Muscle layer of colon (tissue), 2 donors: ENCODE measurements around the gene BRD3.

Source experiments
- H3K27ac ChIP-seq: one replicate; pipeline ENCODE4 v1.7.0; 2013; ENCODE audit warnings: low read depth, mild to moderate bottlenecking, low read length, moderate library complexity
- H3K27me3 ChIP-seq, 2 donors: one replicate each; pipeline ENCODE4 v1.7.0; 2013; ENCODE audit warnings: low read length in 2 of 2, mild to moderate bottlenecking in 2 of 2; ENCODE audit not compliant: insufficient read depth in 2 of 2, control insufficient read depth in 1 of 2
- H3K36me3 ChIP-seq: one replicate; pipeline ENCODE4 v1.7.0; 2013; ENCODE audit warnings: mild to moderate bottlenecking, low read length; ENCODE audit not compliant: insufficient read depth
- H3K4me1 ChIP-seq: one replicate; pipeline ENCODE4 v1.7.0; 2013; ENCODE audit warnings: mild to moderate bottlenecking, low read length; ENCODE audit not compliant: insufficient read depth
- H3K4me3 ChIP-seq, 2 donors: one replicate each; pipeline ENCODE4 v1.7.0; 2013; ENCODE audit warnings: low read length in 2 of 2, low read depth in 1 of 2, mild to moderate bottlenecking in 1 of 2, moderate library complexity in 1 of 2
- H3K9ac ChIP-seq: one replicate; pipeline ENCODE4 v1.7.0; 2013; ENCODE audit warnings: low read length
- H3K9me3 ChIP-seq: one replicate; pipeline ENCODE4 v1.7.0; 2013; ENCODE audit warnings: mild to moderate bottlenecking, low read length
- donor health status: abdominal sarcoma.
- donor health status: Adenocarcinoma of cecum.

BRD3 gene

GRCh38 chr9:134040781-134041648 lies 26.8 kb downstream of the BRD3 start:
- Histone ChIP-seq H3K9ac (no peak overlapping the region), H3K36me3 (peaks cover 60% of the 10 kb centered on the region), H3K27ac (no peak overlapping the region), H3K27me3 (no peaks in the 10 kb centered on the region), H3K9me3 (no peaks in the 10 kb centered on the region), H3K4me1 (peaks cover 6% of the 10 kb centered on the region), H3K4me3 (no peak overlapping the region)

GRCh38 chr9:134040176-134040565 lies 27.7 kb downstream of the BRD3 start:
- Histone ChIP-seq H3K4me3 (no peak overlapping the region), H3K27me3 (no peaks in the 10 kb centered on the region), H3K4me1 (peaks cover 6% of the 10 kb centered on the region), H3K27ac (no peak overlapping the region), H3K9me3 (no peaks in the 10 kb centered on the region), H3K9ac (no peak overlapping the region), H3K36me3 (peaks cover 60% of the 10 kb centered on the region)

GRCh38 chr9:134039386-134040175 lies 28.2 kb downstream of the BRD3 start:
- Histone ChIP-seq H3K27me3 (no peaks in the 10 kb centered on the region), H3K4me1 (peaks cover 6% of the 10 kb centered on the region), H3K4me3 (no peak overlapping the region), H3K9ac (no peak overlapping the region), H3K36me3 (peaks cover 60% of the 10 kb centered on the region), H3K27ac (no peak overlapping the region), H3K9me3 (no peaks in the 10 kb centered on the region)

GRCh38 chr9:134037641-134038040 lies 30.2 kb downstream of the BRD3 start:
- Histone ChIP-seq H3K4me1 (peaks cover 6% of the 10 kb centered on the region), H3K27me3 (no peaks in the 10 kb centered on the region), H3K9ac (no peak overlapping the region), H3K9me3 (no peaks in the 10 kb centered on the region), H3K4me3 (no peak overlapping the region), H3K27ac (no peak overlapping the region), H3K36me3 (peaks cover 63% of the 10 kb centered on the region)

- peaks cover 64% of the 10 kb centered on the region for H3K36me3 ChIP-seq
- H3K9me3 ChIP-seq: no peaks in the 10 kb centered on the region
- no peak overlapping the region for H3K9ac ChIP-seq
- no peaks in the 10 kb centered on the region for H3K27me3 ChIP-seq
- H3K4me3 ChIP-seq: no peak overlapping the region
- peaks cover 4% of the 10 kb centered on the region for H3K4me1 ChIP-seq
- no peak overlapping the region for H3K27ac ChIP-seq
Measured at GRCh38 chr9:134036130-134036529, 31.7 kb downstream of the BRD3 start.

GRCh38 chr9:134035041-134036039 lies 32.5 kb downstream of the BRD3 start:
- Histone ChIP-seq H3K27me3 (no peaks in the 10 kb centered on the region), H3K4me1 (no peaks in the 10 kb centered on the region), H3K4me3 (no peak overlapping the region), H3K9ac (no peak overlapping the region), H3K27ac (no peak overlapping the region), H3K36me3 (peaks cover 70% of the 10 kb centered on the region), H3K9me3 (no peaks in the 10 kb centered on the region)

GRCh38 chr9:134034215-134035040 lies 33.4 kb downstream of the BRD3 start:
- Histone ChIP-seq H3K9me3 (no peaks in the 10 kb centered on the region), H3K4me3 (no peak overlapping the region), H3K27me3 (no peaks in the 10 kb centered on the region), H3K4me1 (no peaks in the 10 kb centered on the region), H3K27ac (no peak overlapping the region), H3K9ac (no peak overlapping the region), H3K36me3 (peaks cover 65% of the 10 kb centered on the region)

GRCh38 chr9:134033516-134034214 lies 34.2 kb downstream of the BRD3 start:
- peaks cover 61% of the 10 kb centered on the region for H3K36me3 ChIP-seq
- no peaks in the 10 kb centered on the region for H3K27me3 ChIP-seq
- H3K9me3 ChIP-seq: no peaks in the 10 kb centered on the region
- no peak overlapping the region for H3K9ac ChIP-seq
- H3K4me1 ChIP-seq: no peaks in the 10 kb centered on the region
- no peak overlapping the region for H3K4me3 ChIP-seq
- no peak overlapping the region for H3K27ac ChIP-seq

- Histone ChIP-seq H3K27me3 (no peaks in the 10 kb centered on the region), H3K9me3 (no peaks in the 10 kb centered on the region), H3K36me3 (peaks cover 54% of the 10 kb centered on the region), H3K4me1 (no peaks in the 10 kb centered on the region), H3K9ac (no peak overlapping the region), H3K27ac (no peak overlapping the region), H3K4me3 (no peak overlapping the region)
Measured at GRCh38 chr9:134032456-134033222, 35.2 kb downstream of the BRD3 start.
